NCI-H524 treated with DMSO at 0.1 percent for 48 hours (cell line): ENCODE results near the gene PUM2.
"Not testable (repeated sequence)": the region's sequence is repeated elsewhere in the genome, so short reads cannot be mapped to it uniquely, and the experiment has no call there.

Experiments
- DNase-seq: peaks from one replicate; lab custom pipeline; 2025; lab: John Stamatoyannopoulos, UW

The PUM2 gene

DNA sequence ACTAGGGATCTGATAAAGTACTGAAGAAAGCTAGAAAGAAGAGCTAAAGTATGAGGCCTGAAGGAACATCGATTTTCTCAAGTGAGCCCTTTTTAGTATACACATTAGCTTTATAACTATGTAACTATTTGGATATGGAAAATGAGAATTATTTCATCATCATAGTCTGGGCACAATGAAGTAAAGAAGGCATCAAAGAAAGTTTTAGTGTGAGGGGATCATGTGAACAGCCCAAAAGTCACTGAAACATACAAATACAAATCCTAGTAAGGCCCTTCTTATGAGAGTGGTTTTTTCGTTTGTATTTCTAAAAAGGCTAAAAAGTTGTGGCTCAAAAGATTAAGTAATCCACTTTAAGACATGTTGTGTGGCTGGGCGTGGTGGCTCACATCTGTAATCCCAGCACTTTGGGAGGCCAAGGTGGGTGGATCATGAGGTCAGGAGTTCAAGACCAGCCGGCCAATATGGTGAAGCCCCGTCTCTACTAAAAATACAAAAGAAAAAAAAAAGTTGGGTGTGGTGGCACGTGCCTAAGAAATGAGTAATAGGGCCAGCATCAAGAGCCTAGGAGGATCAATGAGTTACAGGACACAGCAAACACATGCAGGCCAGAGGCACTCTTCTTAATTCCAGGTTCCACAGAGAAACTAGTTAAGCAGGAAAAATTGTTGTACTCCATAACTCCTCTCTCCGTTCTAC is 61.9 kb downstream of the PUM2 start:
- DNase-seq: no peak

- DNase-seq: no peak
Measured at GRCh38 chr2:20282916-20283592, 67.6 kb downstream of the PUM2 start.

- DNase-seq: no peak
Measured at GRCh38 chr2:20281876-20282275, 68.8 kb downstream of the PUM2 start.

- no peak for DNase-seq
Measured at GRCh38 chr2:20273042-20273441, 77.6 kb downstream of the PUM2 start.

DNA sequence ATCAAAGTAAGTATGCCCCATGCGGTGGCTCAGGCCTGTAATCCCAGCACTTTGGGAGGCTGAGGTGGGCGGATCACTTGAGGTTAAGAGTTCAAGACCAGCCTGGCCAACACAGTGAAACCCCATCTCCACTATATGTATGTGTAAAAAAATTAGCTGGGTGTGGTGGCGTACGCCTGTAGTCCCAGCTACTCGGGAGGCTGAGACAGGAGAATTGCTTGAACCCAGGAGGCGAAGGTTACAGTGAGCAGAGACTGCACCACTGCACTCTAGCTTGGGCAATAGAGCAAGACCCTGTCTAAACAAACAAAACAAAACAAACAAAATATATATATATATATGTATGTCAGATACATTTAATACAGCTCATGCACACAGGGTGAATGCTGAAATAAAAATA is 82.3 kb downstream of the PUM2 start:
- not testable (repeated sequence) for DNase-seq

- no peak for DNase-seq
Measured at GRCh38 chr2:20267529-20267928, 83.1 kb downstream of the PUM2 start.

DNA sequence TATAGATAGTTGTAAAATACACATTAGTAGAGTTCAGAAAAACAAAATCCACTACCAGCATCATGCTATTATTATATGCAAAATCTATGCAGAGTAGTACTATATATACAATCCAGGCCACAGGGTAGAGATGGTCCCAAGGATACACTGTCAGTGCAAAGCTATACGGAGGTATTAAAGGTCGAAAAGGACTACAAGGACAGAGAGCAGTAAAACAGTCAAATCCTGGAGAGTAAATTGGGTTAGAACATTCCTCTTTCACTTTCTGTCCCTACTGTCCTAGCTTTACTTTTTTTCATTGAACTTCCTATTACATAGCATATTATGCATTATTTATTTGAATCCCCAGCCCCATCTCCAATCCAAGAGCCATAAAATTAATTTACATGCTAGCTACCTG is 86.0 kb downstream of the PUM2 start:
- no peak for DNase-seq

DNA sequence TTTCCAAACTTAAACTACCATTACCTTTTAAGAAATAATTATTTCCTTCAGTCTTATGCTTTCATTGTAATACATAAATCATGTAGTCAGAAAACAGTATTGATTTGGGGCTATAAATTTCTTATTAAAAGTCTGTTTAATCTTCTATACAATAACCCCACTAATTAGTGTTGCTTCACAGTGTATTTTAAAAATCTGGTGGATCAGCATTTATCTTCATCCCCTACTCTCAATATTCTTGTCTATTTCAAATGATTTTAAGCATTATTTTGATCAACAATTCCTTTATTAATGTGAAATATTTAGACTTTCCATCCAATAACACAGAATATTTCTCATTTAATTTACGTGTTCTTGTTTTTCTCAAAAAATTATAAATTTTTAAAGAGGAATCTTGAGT is 93.2 kb downstream of the PUM2 start:
- no peak for DNase-seq

DNA sequence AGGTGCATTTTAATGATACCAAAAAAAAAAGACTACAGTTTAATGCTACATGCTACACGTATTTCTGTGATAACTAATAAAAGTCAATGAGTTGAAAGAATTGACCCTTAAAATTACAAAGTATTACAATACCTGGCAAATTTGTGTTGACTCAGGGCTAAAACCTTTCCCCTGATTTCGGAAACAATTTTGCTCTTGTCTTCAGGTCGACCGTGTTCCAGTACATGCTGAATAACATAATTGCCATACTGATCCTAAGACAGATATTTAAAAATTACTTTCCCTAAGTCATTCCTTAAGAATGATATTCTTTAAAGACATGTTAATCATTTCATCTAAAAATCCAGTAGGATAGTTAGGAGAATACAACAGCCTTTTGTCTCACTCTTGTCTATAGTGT is 95.9 kb downstream of the PUM2 start:
- DNase-seq: no peak

- no peak for DNase-seq
Measured at GRCh38 chr2:20250436-20250835, 100.2 kb downstream of the PUM2 start.

GRCh38 chr2:20249170-20249569 is 101.5 kb downstream of the PUM2 start:
- no peak for DNase-seq

DNA sequence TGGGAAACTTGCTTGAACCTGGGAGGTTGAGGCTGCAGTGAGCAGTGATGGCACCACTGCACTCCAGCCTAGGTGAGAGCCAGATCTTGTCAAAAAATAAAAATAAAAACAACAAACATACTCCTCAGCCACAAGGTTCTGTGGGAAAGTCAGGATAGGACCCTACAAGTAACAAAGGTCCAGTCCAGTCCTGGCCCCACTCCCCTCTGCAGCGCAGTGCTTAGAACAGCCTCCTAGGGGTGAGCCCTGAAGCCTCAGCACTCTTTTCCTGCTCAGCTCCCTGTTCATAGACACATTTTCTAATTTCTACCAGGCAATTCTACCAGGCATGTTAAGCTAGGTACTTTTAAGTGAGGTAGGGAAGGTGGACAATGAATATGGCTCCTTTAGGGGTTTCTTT is 103.6 kb downstream of the PUM2 start:
- DNase-seq: no peak

GRCh38 chr2:20243637-20244036 is 107.0 kb downstream of the PUM2 start:
- DNase-seq: not testable (repeated sequence)

- no peak for DNase-seq
Measured at GRCh38 chr2:20242727-20243377, 107.8 kb downstream of the PUM2 start.

- no peak for DNase-seq
Measured at GRCh38 chr2:20241973-20242726, 108.5 kb downstream of the PUM2 start.

DNA sequence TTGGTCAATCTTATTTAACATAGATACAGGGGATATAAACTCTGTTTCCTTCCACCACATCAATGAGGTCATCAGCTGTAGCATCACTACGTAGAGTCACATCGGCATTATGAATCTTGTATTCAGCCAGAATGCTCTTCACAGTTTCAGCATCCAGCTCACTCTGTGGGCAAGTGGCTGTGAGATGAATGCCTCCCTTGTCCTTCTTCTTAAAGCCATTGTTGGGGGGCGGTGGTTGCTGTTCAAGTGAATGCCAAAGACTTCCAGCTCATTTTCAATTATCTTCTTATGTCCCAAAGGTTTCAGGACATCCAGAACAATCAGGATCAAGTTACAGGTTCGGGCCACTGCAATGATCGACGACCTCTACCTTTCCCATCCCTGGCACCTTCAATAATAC is 110.4 kb downstream of the PUM2 start:
- DNase-seq: not testable (repeated sequence)

DNA sequence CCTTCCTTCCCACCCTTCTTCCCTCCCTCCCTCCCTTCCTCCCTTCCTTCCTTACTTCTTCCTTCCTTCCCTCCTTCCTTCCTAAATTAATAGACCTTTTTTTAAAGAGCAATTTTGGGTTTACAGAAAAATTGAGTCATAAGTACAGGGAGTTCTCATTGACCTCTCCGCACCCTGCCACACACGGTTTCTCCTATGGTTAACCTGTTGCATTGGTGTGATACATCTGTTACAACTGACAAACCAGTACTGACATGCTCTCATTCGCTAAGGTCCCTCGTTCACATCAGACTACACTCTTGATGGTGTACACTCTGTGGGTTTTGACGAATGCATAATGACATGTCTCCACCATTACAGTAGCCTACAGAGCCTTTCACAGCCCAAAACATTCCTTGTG is 114.1 kb downstream of the PUM2 start:
- no peak for DNase-seq

DNA sequence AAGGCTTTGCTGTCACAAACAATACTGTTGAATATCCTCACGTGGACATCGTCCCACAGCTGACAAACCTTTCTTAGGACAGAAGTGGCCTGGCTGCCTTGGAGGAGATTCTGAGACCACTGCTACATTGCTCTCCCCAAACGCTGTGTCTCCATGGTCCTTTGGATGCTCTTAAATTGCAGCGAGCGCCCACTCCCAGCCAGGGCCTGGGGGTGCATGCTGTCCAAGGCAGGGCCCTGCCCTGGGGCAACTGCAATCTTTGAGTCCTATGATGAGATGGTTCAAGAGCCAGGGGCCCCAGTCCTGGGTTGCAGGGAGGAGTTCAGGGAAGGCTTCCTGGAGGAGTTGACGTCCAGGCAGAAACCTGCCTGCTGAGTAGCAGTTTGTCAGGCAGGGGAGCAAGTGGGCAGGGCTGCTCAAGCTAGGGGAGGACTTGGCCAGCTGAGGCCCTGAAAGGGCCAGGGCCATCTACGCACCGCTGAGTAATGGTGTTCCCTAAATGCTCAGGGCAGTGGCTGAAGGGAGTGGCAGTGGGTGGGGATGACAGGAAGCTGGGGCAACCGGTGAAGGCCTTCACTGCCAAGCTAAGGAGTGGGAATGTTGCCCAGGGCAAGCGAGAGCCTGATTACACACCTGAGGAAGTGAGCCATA is 114.9 kb downstream of the PUM2 start:
- no peak for DNase-seq

GRCh38 chr2:20234597-20234996 is 116.0 kb downstream of the PUM2 start:
- not testable (repeated sequence) for DNase-seq

DNA sequence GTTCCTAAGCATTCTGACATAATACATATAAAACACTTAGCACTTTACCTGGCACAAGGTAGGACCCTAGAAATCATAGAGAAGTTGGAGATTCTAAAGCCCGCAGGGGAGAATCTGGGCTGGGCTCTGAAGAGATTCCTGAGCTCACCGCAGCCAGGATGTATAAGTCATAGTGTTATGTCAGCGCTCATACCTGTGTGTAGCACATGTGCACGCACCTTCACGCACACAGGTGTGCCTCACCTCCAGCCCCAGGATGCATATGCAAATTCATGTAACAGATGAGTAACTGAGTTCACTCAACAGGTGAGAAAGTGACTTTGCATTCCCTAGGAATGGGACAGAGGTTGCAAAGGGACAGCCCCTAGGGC is 117.8 kb downstream of the PUM2 start:
- DNase-seq: no peak

- DNase-seq: no peak
Measured at GRCh38 chr2:20231598-20232026, 119.0 kb downstream of the PUM2 start.

DNA sequence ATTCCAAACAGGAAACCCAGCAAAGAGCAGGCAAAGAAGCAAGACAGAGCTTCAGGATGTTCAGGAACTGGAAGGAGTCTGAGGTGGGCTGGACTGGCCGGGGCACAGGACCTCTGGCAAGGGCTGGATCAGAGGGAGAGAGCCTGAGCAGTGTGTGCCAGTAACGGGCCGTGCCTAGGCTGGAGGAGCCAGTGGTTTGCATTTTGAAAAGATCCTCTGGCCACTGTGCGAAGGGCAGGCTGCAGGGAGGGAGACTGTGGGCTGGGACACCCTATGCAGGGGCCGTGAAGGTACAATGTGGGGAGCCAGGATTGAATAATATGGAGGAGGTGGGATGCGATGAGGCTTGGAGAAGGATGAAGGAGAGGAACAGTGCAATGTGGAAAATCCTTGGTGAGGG is 119.5 kb downstream of the PUM2 start:
- no peak for DNase-seq
